Nephron (organoid): ENCODE results near the gene GPATCH2L.
A peak's percentile ranks its signal among the peaks of the same experiment; 100 is the strongest.

Experiments
- H3K27ac Mint-ChIP-seq, 3 experiments: 2 replicates each; pipeline ENCODE4 v1.8.0; 2020; ENCODE audit warnings: mixed read lengths in 3 of 3, mild to moderate bottlenecking in 2 of 3, moderate library complexity in 1 of 3
- H3K27me3 Mint-ChIP-seq: 2 replicates; pipeline ENCODE4 v1.8.0; 2021; ENCODE audit warnings: low read depth, mild to moderate bottlenecking, moderate library complexity, mixed read lengths
- H3K36me3 Mint-ChIP-seq: 2 replicates; pipeline ENCODE4 v1.8.0; 2020; ENCODE audit warnings: low read depth, mixed read lengths
- H3K4me1 Mint-ChIP-seq: 2 replicates; pipeline ENCODE4 v1.8.0; 2020; ENCODE audit warnings: mixed read lengths
- H3K4me3 Mint-ChIP-seq, 3 experiments: 2 replicates each; pipeline ENCODE4 v1.8.0; 2020; ENCODE audit warnings: mild to moderate bottlenecking in 3 of 3, mixed read lengths in 3 of 3, moderate library complexity in 2 of 3
- H3K9me3 Mint-ChIP-seq: 2 replicates; pipeline ENCODE4 v1.8.0; 2020; ENCODE audit warnings: mixed read lengths
- CTCF ChIP-seq, 3 experiments: fragments of 200-600 bp; sonication (generic); IDR thresholded peaks; one replicate each; pipeline ENCODE4 v1.5.0; 2021; ENCODE audit warnings: antibody characterized with exemption in 3 of 3; ENCODE audit not compliant: unreplicated experiment in 3 of 3

The GPATCH2L gene

DNA sequence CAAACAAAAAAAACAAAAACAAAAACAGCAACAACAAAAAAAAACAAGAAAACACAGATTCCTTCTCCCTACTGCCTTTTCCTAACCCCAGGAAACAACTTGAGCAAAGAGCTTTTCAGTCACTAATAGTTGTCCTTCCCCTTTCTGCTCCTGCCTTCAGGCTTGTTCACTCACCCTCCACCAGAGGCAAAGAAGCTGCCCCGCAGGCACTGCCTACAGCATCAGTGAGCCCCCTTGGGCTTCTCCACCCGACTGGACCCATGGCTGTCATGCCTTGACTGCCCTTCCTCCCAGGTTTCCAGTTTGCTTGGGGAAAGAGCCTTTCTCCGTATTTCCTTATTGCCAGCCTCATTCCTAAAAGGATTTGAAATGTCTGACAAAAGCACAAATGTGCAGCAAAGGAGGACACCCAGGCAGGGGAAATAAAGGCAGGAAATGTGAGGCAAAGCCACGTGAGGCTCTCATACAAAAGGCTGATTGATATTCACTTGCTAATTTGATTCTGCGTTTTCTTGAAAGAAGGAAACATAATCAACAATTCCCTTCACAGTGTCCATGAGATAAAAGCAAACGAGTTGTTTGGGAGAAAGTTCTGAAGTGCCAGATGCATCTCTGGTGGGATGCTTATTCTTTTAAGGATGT lies 85.7 kb downstream of the GPATCH2L start:
- H3K27me3 Mint-ChIP-seq: peaks cover 4% of the 10 kb centered on the region
- peaks cover 20% of the 10 kb centered on the region for H3K9me3 Mint-ChIP-seq
- peaks cover 10% of the 10 kb centered on the region for H3K36me3 Mint-ChIP-seq
- no peak overlapping the region for H3K27ac Mint-ChIP-seq
- TF ChIP-seq CTCF (IDR thresholded peaks at IDR 0.05; ENCODE audit: unreplicated experiment in 3 of 3): no peak
- no peak overlapping the region for H3K4me3 Mint-ChIP-seq
- no peaks in the 10 kb centered on the region for H3K4me1 Mint-ChIP-seq

DNA sequence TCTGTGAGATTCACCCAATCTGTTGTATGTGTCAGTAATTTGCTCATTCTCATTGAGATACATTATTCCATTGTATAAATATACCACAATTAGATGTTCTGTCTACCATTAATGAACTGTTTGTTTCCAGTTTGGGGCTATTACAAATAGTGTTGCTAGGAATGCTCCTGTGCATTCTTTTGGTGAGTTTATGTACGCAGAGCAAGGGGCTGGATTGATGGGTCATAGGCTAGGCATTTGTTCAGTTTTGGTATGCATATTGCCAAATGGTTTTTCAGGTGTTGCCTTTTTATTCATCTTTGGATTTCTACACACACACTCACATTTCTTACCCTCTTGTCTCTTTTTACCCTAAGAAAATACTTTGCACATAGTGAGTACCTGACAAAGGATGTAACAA lies 93.4 kb downstream of the GPATCH2L start:
- no peak overlapping the region for H3K4me3 Mint-ChIP-seq
- H3K36me3 Mint-ChIP-seq: peaks cover 10% of the 10 kb centered on the region
- no peaks in the 10 kb centered on the region for H3K4me1 Mint-ChIP-seq
- no peak for TF ChIP-seq CTCF (IDR thresholded peaks at IDR 0.05; ENCODE audit: unreplicated experiment in 3 of 3)
- peaks cover 22% of the 10 kb centered on the region for H3K9me3 Mint-ChIP-seq
- H3K27me3 Mint-ChIP-seq: peaks cover 15% of the 10 kb centered on the region
- no peak overlapping the region for H3K27ac Mint-ChIP-seq

DNA sequence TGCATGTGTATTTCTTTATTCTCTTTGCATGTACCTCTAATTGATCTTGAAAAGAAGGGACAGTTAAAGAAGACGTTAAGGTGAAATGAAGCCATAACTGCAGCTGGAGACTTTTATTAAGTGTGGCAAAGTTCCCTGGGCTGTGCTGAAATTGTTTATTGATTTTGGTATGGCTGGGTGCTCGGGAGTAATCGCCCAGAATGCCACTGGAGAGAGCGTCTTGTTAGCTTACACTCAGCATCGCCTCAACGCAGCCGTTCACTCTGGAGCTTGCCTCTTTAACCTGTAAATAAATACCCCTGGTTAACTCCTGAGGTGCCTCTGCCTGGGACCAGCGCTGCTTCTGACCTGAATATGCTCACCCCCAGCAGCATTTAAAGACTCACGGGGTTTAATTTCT lies 98.6 kb downstream of the GPATCH2L start:
- Mint-ChIP-seq H3K27ac (peak overlapping the region in 1 of 3 experiments; percentile 37), H3K4me3 (no peak overlapping the region), H3K36me3 (no peaks in the 10 kb centered on the region), H3K4me1 (no peaks in the 10 kb centered on the region), H3K27me3 (peaks cover 42% of the 10 kb centered on the region), H3K9me3 (no peaks in the 10 kb centered on the region)
- no peak for TF ChIP-seq CTCF (IDR thresholded peaks at IDR 0.05; ENCODE audit: unreplicated experiment in 3 of 3)

DNA sequence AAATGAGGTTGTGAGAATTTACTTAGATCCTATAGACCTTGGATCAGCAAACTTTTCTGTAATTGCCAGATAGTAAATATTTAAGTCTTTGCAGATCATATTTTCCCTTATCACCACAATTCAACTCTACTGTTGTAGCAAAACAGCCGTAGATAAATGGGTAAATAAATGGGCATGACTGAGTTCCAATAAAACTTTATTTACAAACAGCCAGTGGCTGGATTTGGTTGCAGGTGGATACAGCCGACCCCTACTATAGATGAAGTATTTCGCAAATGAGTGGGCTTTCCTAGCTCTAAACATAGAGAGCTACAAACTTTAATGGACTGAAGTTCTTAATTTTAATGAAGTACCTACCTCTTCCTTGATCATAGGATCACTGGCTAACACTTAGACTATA lies 100.7 kb downstream of the GPATCH2L start:
- Mint-ChIP-seq H3K4me1 (peaks cover 12% of the 10 kb centered on the region), H3K27me3 (peaks cover 42% of the 10 kb centered on the region), H3K36me3 (no peaks in the 10 kb centered on the region), H3K4me3 (no peak overlapping the region), H3K27ac (no peak overlapping the region), H3K9me3 (no peaks in the 10 kb centered on the region)
- no peak for TF ChIP-seq CTCF (IDR thresholded peaks at IDR 0.05; ENCODE audit: unreplicated experiment in 3 of 3)

GRCh38 chr14:76253111-76253510 lies 101.4 kb downstream of the GPATCH2L start:
- peaks cover 12% of the 10 kb centered on the region for H3K4me1 Mint-ChIP-seq

More at GRCh38 chr14:76253111-76253510, 101.4 kb downstream of the GPATCH2L start:
- no peaks in the 10 kb centered on the region for H3K9me3 Mint-ChIP-seq
- no peaks in the 10 kb centered on the region for H3K36me3 Mint-ChIP-seq
- no peak overlapping the region for H3K4me3 Mint-ChIP-seq
- peaks cover 42% of the 10 kb centered on the region for H3K27me3 Mint-ChIP-seq
- no peak overlapping the region for H3K27ac Mint-ChIP-seq
- no peak for TF ChIP-seq CTCF (IDR thresholded peaks at IDR 0.05; ENCODE audit: unreplicated experiment in 3 of 3)
